Measurements from ENCODE around the gene ABHD15. TPM values are rescaled to one million over a fixed set of nuclear protein-coding genes. Genes with fewer than 3 reads are reported as not detected.

ABHD15 gene
- total RNA-seq, 2 donors from 2014 or later, result 5.1 to 10.6 TPM

DNA sequence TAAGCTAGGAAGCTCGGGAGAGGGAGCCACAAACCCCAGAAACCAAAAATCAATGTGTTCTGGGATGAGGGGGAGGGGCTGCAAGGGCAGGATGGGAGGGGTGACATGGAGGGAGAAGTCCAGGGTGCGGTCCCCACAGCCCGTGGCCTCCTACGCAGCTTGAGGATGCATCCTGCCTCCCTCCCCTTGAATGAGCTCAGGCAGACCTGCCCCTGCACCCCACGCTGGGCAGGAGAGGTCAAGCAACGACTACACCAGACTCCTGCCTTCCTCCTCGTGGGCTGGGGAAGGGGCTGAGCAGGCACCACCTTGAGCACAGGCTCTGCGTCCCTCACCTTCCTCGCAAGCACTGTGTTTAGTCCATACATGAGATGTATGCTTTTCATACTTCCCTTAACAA, 30.0 kb upstream of the ABHD15 start:
- Mint-ChIP-seq H3K36me3 (no peaks in the 10 kb centered on the region), H3K27ac (no peak overlapping the region), H3K9me3 (no peaks in the 10 kb centered on the region)
- no peak for DNase-seq (ENCODE audit: low spot score in 2 of 2)
- ATAC-seq, result no peak

DNA sequence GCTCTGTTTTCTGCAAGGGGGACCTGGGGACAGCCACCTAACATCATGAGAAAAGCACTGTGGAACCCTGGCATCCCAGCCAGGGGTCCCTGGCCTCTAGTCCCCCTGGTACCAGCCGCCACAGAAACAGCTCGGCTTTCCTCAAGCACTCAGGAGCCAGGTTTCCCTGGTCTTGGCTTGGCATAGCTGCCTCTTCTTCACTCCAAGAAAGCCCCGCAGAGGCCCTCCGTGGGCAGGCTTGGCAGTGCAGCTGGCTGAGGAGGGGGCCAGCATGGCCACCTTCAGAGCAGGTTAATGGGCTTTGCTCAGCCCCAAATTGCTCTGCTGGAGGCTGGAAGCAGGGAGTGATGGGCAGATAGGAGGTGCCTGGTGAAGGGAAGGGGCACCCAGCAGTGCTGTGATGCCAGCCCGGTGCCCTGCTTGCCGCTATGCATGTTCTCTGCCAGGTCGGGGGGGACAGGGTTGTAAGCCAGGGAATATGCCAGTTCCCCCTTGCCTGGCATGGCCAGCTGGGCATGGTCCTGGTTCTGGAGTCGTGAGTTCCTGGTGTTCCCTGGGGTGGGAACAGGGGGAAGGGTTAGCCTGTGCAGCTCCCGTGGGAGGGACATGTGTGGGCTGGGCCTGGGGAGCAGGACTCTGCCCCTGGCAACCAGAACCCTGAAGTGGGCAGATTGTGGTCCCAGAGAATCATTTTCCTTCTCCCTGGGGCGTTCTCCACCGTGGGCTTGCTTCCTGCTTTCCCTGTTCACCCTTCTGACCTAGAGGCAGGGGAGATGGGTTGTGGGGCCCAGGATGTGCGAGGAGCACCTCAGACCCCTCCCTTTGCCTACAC, 29.3 kb upstream of the ABHD15 start:
- Mint-ChIP-seq H3K36me3 (no peaks in the 10 kb centered on the region), H3K27ac (no peak overlapping the region), H3K9me3 (no peaks in the 10 kb centered on the region)
- ATAC-seq (no peak), DNase-seq (ENCODE audit: low spot score in 2 of 2) (no peak)

GRCh38 chr17:29595107-29595942, 28.5 kb upstream of the ABHD15 start:
- Mint-ChIP-seq H3K36me3 (no peaks in the 10 kb centered on the region), H3K9me3 (no peaks in the 10 kb centered on the region), H3K27ac (no peak overlapping the region)
- no peak for ATAC-seq
- no peak for DNase-seq (ENCODE audit: low spot score in 2 of 2)

DNA sequence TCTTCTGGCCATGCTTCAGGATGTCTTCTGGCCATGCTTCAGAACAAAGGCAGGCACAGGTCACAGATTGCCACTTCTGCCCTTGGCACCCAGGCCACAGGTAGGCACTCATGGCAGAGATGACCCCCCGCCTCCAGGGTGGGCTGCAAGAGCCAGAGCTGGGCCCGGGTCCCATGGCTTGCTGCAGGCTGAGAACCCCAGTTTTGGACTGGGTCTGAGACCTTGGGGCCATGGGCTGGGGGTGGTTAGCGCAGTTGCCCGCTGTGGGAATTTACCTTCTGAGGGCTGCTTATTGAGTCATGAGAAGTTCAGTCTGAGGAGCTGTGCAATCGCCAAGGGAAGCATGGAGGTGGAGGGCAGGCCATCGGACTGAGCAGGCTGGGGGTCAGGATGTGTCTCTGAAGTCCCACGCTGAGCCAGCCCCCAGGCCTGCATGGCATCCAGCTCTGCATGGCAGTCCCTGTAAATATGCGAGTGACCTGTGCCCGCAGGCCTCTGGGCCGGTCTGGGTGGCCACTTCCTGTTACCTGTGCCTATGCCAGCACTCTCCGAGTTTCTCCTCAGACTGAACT, 27.8 kb upstream of the ABHD15 start:
- ATAC-seq (no peak), DNase-seq (ENCODE audit: low spot score in 2 of 2) (no peak)
- no peaks in the 10 kb centered on the region for H3K36me3 Mint-ChIP-seq
- no peaks in the 10 kb centered on the region for H3K9me3 Mint-ChIP-seq
- H3K27ac Mint-ChIP-seq, result no peak overlapping the region

GRCh38 chr17:29593591-29594518, 27.0 kb upstream of the ABHD15 start:
- H3K9me3 Mint-ChIP-seq, result no peaks in the 10 kb centered on the region
- H3K36me3 Mint-ChIP-seq, result no peaks in the 10 kb centered on the region
- DNase-seq (ENCODE audit: low spot score in 2 of 2), result peak in 1 of 2 donors; percentile 45
- ATAC-seq, result peak in 1 of 2 donors; percentile 4
- H3K27ac Mint-ChIP-seq, result peak overlapping the region in 1 of 2 donors; percentile 29

DNA sequence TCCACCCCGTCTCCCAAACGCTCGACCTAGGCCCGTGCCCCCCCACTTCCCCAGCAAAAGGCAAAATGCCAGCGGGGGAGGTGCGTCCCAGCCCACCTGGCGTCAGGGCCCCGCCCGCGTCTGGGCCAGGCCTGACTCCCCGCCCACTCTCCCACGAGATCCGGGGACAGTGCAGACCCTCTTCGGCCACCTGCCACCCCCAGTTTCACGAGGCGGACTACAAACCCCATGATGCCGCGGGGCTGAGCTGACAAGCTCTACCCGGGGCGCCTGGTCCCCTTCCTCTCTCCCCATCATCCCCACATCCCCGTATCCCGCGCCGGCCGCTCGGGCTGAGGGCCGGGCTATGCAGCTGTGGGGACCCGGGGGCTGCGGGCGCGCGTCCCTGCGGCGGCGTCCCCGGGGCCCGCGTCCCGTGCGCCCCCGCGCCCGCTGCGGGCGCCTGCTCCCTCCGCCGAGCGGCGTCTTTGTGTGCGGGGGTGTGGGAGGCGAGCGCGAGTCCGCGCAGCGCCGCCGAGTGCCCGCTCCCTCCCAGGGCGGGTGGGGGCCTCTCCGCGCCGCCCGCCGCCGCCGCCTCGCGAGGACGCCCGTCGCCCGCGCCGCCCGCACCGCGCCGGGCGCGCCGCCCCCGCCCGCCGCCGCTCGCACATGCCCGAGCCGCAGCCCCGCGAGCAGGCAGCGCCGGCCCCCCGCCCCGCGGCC, 26.2 kb upstream of the ABHD15 start, which contains the start of gene ANKRD13B:
TSS of gene ANKRD13B (plus strand) at position 283 of the 702 bp plus-strand sequence. CDS start 490 bp downstream, outside the sequence.
- DNase-seq (ENCODE audit: low spot score in 2 of 2) (peak in 1 of 2 donors; percentile 57), ATAC-seq (peak in 1 of 2 donors; percentile 16)
- Mint-ChIP-seq H3K36me3 (peaks cover 6 to 7% of the 10 kb centered on the region in 2 donors), H3K9me3 (no peaks in the 10 kb centered on the region), H3K27ac (peak within 1 kb of the TSS in 1 of 2 donors; percentile 29)

DNA sequence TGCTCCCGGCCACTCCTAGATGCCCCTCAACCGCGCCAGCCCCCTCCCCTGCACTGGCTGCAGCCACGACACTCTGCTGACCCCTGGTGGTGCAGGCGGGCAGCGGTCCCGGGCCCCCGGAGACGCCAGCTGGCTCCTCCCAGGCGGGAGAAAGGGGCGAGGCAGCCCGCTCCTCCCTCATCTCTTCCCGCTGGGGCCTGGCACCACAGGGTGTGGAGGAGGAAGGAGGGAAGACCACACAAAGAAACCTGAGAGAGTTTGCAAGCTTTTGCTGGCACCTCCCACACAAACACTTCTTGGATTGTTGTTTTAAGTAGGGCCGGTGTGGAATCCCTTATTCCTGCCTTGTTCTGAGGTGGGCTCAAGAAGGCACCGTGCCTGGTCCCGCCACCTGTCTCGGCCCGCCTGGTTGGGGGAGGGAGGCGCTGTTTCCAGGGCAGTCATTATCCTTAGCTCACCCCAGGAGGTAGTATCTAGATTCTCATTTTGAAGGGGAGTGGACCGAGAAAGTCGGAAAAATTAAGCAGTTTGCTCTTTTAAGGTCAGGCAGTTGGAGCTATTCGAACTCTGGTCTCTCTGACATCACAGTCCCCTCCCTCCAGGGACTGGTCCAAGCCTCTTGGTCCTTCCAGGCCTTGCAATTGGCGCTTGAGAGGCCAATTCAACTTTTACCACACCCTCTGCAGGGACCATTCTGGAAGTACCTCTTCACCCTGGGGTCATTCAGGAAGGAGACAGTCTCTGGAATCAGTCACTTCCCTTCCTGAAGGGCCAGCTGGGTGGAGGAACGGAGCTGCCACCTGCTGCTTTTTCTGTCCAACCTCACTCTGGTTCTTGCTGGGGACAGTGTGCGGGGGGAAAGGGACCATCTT, 25.1 kb upstream of the ABHD15 start:
- ATAC-seq (peak; percentile 44 to 60), DNase-seq (ENCODE audit: low spot score in 2 of 2) (peak; percentile 82 to 94)
- Mint-ChIP-seq H3K36me3 (peaks cover 7 to 10% of the 10 kb centered on the region in 2 donors), H3K9me3 (no peaks in the 10 kb centered on the region), H3K27ac (peak overlapping the region in 1 of 2 donors; percentile 44)

DNA sequence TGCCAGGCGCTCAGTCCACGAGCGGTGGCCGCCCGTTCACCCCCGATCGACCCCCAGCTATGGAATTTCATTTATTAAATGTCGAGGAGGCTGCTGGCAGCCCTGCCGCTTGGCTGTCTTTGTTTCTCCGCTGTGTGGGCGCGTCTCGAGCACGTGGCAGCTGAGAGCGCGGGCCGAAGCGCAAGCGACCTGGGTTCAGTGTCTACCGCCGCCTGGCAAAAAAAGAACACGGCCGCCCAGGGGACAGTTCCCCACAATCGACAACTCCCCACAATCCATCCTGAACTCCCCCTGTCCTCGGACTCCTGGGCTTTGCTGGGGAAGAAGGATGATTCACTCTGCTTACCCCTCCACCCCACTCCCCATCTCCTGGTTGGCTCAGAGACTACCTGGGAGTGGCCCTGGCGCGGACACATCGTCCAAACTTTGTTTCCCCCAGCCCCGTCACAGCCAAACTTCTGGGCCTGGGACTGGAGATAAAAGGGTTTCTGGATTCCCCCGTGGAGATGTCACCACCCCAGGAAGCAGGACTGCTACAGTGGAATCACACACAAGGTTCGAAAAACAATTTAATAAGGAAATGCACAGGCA, 24.4 kb upstream of the ABHD15 start:
- peak overlapping the region in 1 of 2 donors; percentile 44 for H3K27ac Mint-ChIP-seq
- DNase-seq (ENCODE audit: low spot score in 2 of 2) (peak in 1 of 2 donors; percentile 45), ATAC-seq (peak; percentile 34 to 36)
- peaks cover 7 to 10% of the 10 kb centered on the region in 2 donors for H3K36me3 Mint-ChIP-seq
- H3K9me3 Mint-ChIP-seq, result no peaks in the 10 kb centered on the region

DNA sequence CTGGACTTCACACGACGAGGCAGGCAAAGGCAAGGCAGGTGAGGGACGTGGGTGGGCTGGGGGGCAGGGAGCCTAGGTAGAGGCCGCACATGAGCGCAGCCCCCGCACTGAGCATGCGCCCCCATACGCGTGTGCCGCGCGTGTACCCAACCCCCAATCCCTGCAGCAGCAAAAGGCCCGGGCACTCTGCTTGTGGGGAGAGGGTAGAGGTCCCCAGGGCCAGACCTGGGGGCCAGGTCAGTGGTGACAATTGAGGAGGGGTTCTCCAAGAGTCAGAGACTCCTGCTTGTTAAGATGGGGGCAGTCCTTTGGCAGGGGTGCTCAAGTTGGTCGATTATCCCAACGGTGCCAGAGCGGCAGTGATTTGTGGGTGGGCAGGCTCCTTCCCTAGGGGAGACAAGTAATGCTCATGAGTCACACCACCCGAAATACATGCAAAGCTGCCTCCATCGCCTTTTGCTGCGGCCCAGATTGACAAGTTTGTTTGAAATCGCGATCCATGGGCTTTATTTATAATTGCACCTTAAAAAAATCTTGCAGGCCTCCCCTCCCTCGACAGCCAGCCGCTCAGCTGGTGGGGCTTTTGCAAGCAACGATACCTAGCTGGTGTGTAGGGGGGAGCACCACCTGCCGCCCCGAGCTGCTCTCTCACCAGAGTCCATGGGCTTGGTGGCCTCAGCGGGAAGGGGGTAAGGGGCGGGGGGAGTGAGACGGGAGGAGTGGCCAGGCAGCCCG, 23.7 kb upstream of the ABHD15 start:
- Mint-ChIP-seq H3K9me3 (no peaks in the 10 kb centered on the region), H3K36me3 (peaks cover 7 to 10% of the 10 kb centered on the region in 2 donors), H3K27ac (peak overlapping the region in 1 of 2 donors; percentile 54)
- peak in 1 of 2 donors; percentile 9 for ATAC-seq
- no peak for DNase-seq (ENCODE audit: low spot score in 2 of 2)

- ATAC-seq (peak; percentile 65 to 74), DNase-seq (ENCODE audit: low spot score in 2 of 2) (peak; percentile 80 to 88)
- Mint-ChIP-seq H3K9me3 (no peaks in the 10 kb centered on the region), H3K27ac (peak within 1 kb of the TSS; percentile 84 to 90), H3K36me3 (peaks cover 7 to 10% of the 10 kb centered on the region in 2 donors)
Measured at GRCh38 chr17:29589524-29590410, 22.9 kb upstream of the ABHD15 start, which contains the start of gene GIT1. Gene GIT1 (minus strand): TSS chr17:29589648. CDS start chr17:29589378, 270 bp downstream.

DNA sequence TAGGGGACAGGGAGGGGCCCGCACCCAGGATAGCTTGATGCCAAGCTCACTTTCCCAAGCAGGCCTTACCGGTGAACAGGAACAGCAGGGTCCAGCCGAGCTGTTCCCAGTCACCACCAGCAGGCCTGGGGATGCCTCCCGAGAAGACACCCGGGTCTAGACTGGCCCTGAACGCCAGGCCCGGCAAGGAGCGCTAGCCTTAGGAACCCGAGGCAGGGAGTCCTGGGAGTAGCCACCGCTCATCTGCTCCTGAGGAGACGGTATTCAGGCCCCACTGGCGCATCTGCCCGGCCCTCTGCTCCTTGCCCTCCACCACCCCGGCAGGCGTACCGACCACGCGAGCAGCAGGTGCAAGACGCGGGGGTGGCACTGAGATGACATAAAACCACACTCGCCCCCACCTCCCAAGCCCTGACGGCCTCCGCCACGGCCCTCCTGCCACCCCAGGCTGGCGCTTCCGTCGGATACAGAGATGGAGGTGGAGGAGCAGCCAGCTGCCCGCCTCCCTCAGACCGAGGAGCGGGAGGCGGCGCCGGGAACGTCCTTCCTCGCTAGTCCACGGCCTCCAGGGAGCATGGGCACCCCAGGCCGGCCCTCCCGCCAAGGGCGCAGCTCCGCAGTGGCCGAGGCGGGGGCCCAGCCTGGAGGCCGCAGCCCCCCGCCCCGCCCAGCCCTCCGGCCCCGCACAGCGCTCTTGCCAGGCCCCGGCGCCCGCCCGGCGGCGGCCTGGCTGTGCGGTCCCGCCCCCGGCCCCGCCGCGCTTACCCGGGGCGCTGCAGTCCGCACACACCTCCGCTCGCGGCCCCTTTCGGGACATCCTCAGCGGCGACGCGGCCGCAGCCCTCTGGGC, 21.9 kb upstream of the ABHD15 start:
- ATAC-seq (peak; percentile 4 to 13), DNase-seq (ENCODE audit: low spot score in 2 of 2) (peak in 1 of 2 donors; percentile 51)
- Mint-ChIP-seq H3K36me3 (peaks cover 7 to 10% of the 10 kb centered on the region in 2 donors), H3K9me3 (no peaks in the 10 kb centered on the region), H3K27ac (peak overlapping the region; percentile 84 to 90)

- DNase-seq (ENCODE audit: low spot score in 2 of 2) (no peak), ATAC-seq (no peak)
- peak overlapping the region; percentile 88 to 90 for H3K27ac Mint-ChIP-seq
- no peaks in the 10 kb centered on the region for H3K9me3 Mint-ChIP-seq
- H3K36me3 Mint-ChIP-seq, result peaks cover 9 to 10% of the 10 kb centered on the region in 2 donors
Measured at GRCh38 chr17:29588017-29588561, 21.3 kb upstream of the ABHD15 start.

Data from activated naive CD4-positive, alpha-beta T cell treated with anti-CD3 and anti-CD28 coated beads, Interleukin-2, amount 50 U/mL, for 72 hours (primary cell).